Tibial nerve (tissue), 4 donors: ENCODE results near the gene OR6S1. TPM values are rescaled to one million over a fixed set of nuclear protein-coding genes. Genes with fewer than 3 reads are reported as not detected.

Experiments
- DNase-seq, 2 donors: peaks; one replicate each; pipeline ENCODE4 v3.0.0-alpha.2; 2019; ENCODE audit warnings: low spot score in 2 of 2
- H3K27ac ChIP-seq, 4 donors: fragments of 200-600 bp; sonication (generic) in 3 of 4; one replicate each; pipeline ENCODE4 v1.5.1; 2017 to 2019; ENCODE audit warnings: mild to moderate bottlenecking in 1 of 4
- H3K27me3 ChIP-seq, 2 donors: fragments of 200-600 bp; sonication (generic) in 1 of 2; one replicate each; pipeline versions ENCODE4 v1.5.1 to v1.6.0; 2017 to 2019
- H3K36me3 ChIP-seq, 3 donors: fragments of 200-600 bp; sonication (generic); one replicate each; pipeline ENCODE4 v1.5.1; 2018 to 2019
- H3K4me1 ChIP-seq, 4 donors: fragments of 200-600 bp; sonication (generic) in 3 of 4; one replicate each; pipeline ENCODE4 v1.5.1; 2017 to 2019
- H3K4me3 ChIP-seq, 4 donors: fragments of 200-600 bp; sonication (generic) in 3 of 4; one replicate each; pipeline ENCODE4 v1.5.1; 2017 to 2019; ENCODE audit warnings: mild to moderate bottlenecking in 1 of 4, moderate library complexity in 1 of 4
- H3K9me3 ChIP-seq, 4 donors: fragments of 200-600 bp; sonication (generic) in 3 of 4; one replicate each; pipeline ENCODE4 v1.5.1; 2017 to 2019
- CTCF ChIP-seq, 5 experiments: fragments of 200-600 bp in 3 of 5; fragments of 450-650 bp in 2 of 5; sonication (generic) in 3 of 5; IDR thresholded peaks; one replicate each; pipeline ENCODE4 v1.5.1; 2016 to 2019; ENCODE audit warnings: antibody characterized with exemption in 5 of 5, mild to moderate bottlenecking in 3 of 5, moderate library complexity in 2 of 5
- EP300 ChIP-seq, 2 donors: sonication (generic); formaldehyde crosslinking; IDR thresholded peaks; one replicate each; pipeline ENCODE4 v1.6.1; 2017; ENCODE audit warnings: antibody characterized with exemption in 2 of 2, mild to moderate bottlenecking in 1 of 2
- POLR2A ChIP-seq, 2 donors: fragments of 450-650 bp; IDR thresholded peaks; one replicate each; pipeline ENCODE4 v1.6.1; 2017; ENCODE audit warnings: antibody characterized with exemption in 2 of 2, mild to moderate bottlenecking in 2 of 2, moderate library complexity in 2 of 2
- WGBS, 2 donors: methylation state at CpG; one replicate each; pipeline ENCODE4 v1.1.5; 2018; 5-methylcytosine and 5-hydroxymethylcytosine counted together
- total RNA-seq, 4 donors: library from RNA; depleted of rRNA; stranded (reverse); fragments of >200 nt; gene quantifications; one replicate each; pipeline ENCODE4 v1.1.0, GENCODE V29; 2016

The OR6S1 gene
- total RNA-seq, 4 donors from 2014 or later = not detected

- TF ChIP-seq CTCF (IDR thresholded peaks at IDR 0.05) = no peak
- no peak for TF ChIP-seq POLR2A (IDR thresholded peaks at IDR 0.05)
- no peak for TF ChIP-seq EP300 (IDR thresholded peaks at IDR 0.05)
- DNase-seq = no peak
- 95 to 96% methylated on average over 1 of the region's 1 CpG for WGBS, 2 donors
- Histone ChIP-seq H3K27ac (no peak overlapping the region), H3K4me3 (no peak overlapping the region), H3K4me1 (peaks cover 0 to 12% (median 8%) of the 10 kb centered on the region in 4 donors), H3K27me3 (no peaks in the 10 kb centered on the region), H3K9me3 (no peaks in the 10 kb centered on the region), H3K36me3 (no peaks in the 10 kb centered on the region)
These were observed 38.4 kb upstream of the OR6S1 start for GRCh38 chr14:20679907-20680306.

DNA sequence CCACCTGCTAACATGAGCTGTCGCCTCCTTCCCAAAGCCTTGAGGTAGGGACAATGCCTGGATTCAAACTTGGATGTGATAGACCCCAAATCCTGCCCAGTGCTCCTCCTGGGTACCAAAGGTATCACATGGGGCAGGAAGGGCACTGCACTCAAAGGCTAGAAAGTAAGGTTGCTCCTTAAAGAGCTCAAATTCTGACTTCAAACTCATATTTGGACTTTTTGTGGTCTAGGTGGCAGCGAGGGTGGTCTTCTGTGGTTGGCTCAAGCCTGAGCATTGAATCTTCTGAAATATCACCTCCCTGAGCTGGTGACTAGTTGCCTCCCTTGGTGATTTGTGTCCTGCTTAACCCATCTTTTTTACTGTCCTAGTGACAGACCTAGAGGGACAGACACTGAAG, 34.6 kb upstream of the OR6S1 start:
- Histone ChIP-seq H3K27ac (no peak overlapping the region), H3K27me3 (peaks cover 0 to 10% of the 10 kb centered on the region in 2 donors), H3K9me3 (no peaks in the 10 kb centered on the region), H3K4me1 (peaks cover 0 to 11% (median 8%) of the 10 kb centered on the region in 4 donors), H3K36me3 (no peaks in the 10 kb centered on the region), H3K4me3 (no peak overlapping the region)
- DNase-seq = no peak
- WGBS, 2 donors = 73 to 96% methylated on average over 2 of the region's 2 CpGs
- no peak for TF ChIP-seq EP300 (IDR thresholded peaks at IDR 0.05)
- TF ChIP-seq POLR2A (IDR thresholded peaks at IDR 0.05) = no peak
- no peak for TF ChIP-seq CTCF (IDR thresholded peaks at IDR 0.05)

DNA sequence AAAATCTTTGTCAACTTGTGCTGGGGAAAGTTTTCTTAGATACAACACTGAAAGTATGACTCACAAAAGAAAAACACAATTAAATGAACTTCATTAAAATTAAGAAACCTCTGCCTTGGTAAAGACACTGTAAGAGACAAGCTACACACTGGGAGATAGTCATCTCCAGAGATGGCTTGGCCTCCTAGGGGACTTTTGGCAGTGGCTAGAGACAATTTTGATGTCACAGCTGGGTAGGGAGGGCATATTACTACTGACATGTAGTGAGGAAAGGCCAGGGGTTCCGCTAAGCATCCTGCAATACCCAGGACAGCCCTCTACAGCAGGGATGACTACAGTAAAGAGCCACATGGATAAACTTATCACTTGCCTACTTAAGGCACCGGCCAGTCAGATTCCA, 34.2 kb upstream of the OR6S1 start:
- peaks cover 0 to 10% of the 10 kb centered on the region in 2 donors for H3K27me3 ChIP-seq
- H3K4me1 ChIP-seq = peaks cover 0 to 7% (median 4%) of the 10 kb centered on the region in 4 donors
- no peak for DNase-seq
- H3K36me3 ChIP-seq = no peaks in the 10 kb centered on the region
- H3K9me3 ChIP-seq = no peaks in the 10 kb centered on the region
- 46 to 83% methylated on average over 2 of the region's 2 CpGs for WGBS, 2 donors
- H3K27ac ChIP-seq = no peak overlapping the region
- H3K4me3 ChIP-seq = no peak overlapping the region
- no peak for TF ChIP-seq EP300 (IDR thresholded peaks at IDR 0.05)
- TF ChIP-seq CTCF (IDR thresholded peaks at IDR 0.05) = no peak
- no peak for TF ChIP-seq POLR2A (IDR thresholded peaks at IDR 0.05)

DNA sequence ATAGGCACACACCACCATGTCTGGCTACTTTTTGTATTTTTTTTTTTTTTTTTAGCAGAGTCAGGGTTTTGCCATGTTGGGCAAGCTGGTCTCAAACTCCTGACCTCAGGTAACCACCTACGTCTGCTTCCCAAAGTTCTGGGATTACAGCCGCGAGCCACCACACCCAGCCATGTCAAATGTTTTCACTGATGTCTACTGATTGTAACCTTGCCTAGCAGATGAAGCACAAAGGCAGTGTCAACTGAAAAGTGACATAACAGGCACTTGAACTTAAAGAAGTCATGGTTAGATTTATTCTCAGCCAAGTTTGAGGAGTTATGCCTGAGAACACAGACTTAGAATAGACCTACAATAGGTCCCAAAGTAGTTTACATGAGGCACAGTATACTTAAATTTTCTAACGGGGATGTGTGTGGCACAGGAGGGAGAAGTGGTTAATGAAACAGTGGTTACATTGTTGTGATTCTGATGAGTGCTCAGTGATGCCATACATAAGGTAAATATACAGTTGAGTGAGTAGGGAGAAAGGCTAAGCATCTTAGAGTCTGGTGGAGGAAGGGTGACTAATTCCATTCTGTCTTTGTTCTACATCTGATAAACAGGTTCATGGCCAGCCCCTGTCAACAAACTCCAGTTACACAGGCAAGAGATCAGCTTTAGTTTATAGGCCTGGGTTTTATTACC, 30.2 kb upstream of the OR6S1 start:
- Histone ChIP-seq H3K36me3 (no peaks in the 10 kb centered on the region), H3K27me3 (peaks cover 0 to 10% of the 10 kb centered on the region in 2 donors), H3K9me3 (no peaks in the 10 kb centered on the region), H3K27ac (no peak overlapping the region), H3K4me3 (no peak overlapping the region), H3K4me1 (no peaks in the 10 kb centered on the region)
- no peak for DNase-seq
- WGBS, 2 donors = 75 to 80% methylated on average over 4 of the region's 4 CpGs
- no peak for TF ChIP-seq CTCF (IDR thresholded peaks at IDR 0.05)

GRCh38 chr14:20668969-20669368, 27.5 kb upstream of the OR6S1 start:
- Histone ChIP-seq H3K36me3 (no peaks in the 10 kb centered on the region), H3K27ac (no peak overlapping the region), H3K27me3 (peaks cover 0 to 21% of the 10 kb centered on the region in 2 donors), H3K4me1 (peaks cover 0 to under 1% (median 0%) of the 10 kb centered on the region in 4 donors), H3K4me3 (no peak overlapping the region), H3K9me3 (no peaks in the 10 kb centered on the region)
- 78 to 91% methylated on average over 2 of the region's 2 CpGs for WGBS, 2 donors
- no peak for TF ChIP-seq CTCF (IDR thresholded peaks at IDR 0.05)
- TF ChIP-seq POLR2A (IDR thresholded peaks at IDR 0.05) = no peak
- no peak for TF ChIP-seq EP300 (IDR thresholded peaks at IDR 0.05)
- DNase-seq = no peak
